Esophagus squamous epithelium (tissue), 5 donors: ENCODE results near the gene KIAA1614. TPM values are rescaled to one million over a fixed set of nuclear protein-coding genes. Genes with fewer than 3 reads are reported as not detected.
"Not testable (repeated sequence)": the region's sequence is repeated elsewhere in the genome, so short reads cannot be mapped to it uniquely, and the experiment has no call there.

Experiments
- DNase-seq: peaks from one replicate; lab custom pipeline; 2025; lab: John Stamatoyannopoulos, UW
- H3K27ac ChIP-seq, 4 donors: fragments of 200-600 bp; sonication (generic); one replicate each; pipeline ENCODE4 v1.5.1; 2016 to 2019; ENCODE audit warnings: mild to moderate bottlenecking in 1 of 4
- H3K27me3 ChIP-seq, 4 donors: fragments of 200-600 bp; sonication (generic); 1 replicate in 3 of 4; 2 replicates in 1 of 4; pipeline versions ENCODE4 v1.5.1 to v1.6.0; 2017 to 2021; ENCODE audit warnings: antibody characterized with exemption in 1 of 4
- H3K36me3 ChIP-seq, 3 donors: fragments of 200-600 bp; sonication (generic); one replicate each; pipeline ENCODE4 v1.5.1; 2016 to 2019
- H3K4me1 ChIP-seq, 3 donors: fragments of 200-600 bp; sonication (generic); one replicate each; pipeline ENCODE4 v1.5.1; 2017 to 2019
- H3K4me3 ChIP-seq, 4 donors: fragments of 200-600 bp; sonication (generic); 1 replicate in 3 of 4; 2 replicates in 1 of 4; pipeline ENCODE4 v1.5.1; 2016 to 2019; ENCODE audit warnings: mild to moderate bottlenecking in 2 of 4, moderate library complexity in 1 of 4
- H3K9me3 ChIP-seq, 3 donors: fragments of 200-600 bp; sonication (generic); one replicate each; pipeline ENCODE4 v1.5.1; 2016 to 2019
- CTCF ChIP-seq, 6 experiments: fragments of 450-650 bp in 4 of 6; fragments of 200-600 bp in 2 of 6; sonication (generic) in 2 of 6; IDR thresholded peaks; one replicate each; pipeline ENCODE4 v1.5.1; 2016 to 2019; ENCODE audit warnings: antibody characterized with exemption in 6 of 6, mild to moderate bottlenecking in 4 of 6, moderate library complexity in 4 of 6
- POLR2A ChIP-seq, 4 donors: fragments of 450-650 bp; IDR thresholded peaks; one replicate each; pipeline ENCODE4 v1.6.1; 2017; ENCODE audit warnings: antibody characterized with exemption in 4 of 4, mild to moderate bottlenecking in 4 of 4, moderate library complexity in 3 of 4
- WGBS, 2 donors: methylation state at CpG; one replicate each; pipeline ENCODE4 v1.1.5; 2018; 5-methylcytosine and 5-hydroxymethylcytosine counted together
- intact Hi-C: fragments of 100-400 bp; cut with DNase I; formaldehyde crosslinking; loops from one replicate; pipeline ENCODE4 v1.15.0; 2022
- total RNA-seq, 4 donors: library from RNA; depleted of rRNA; stranded (reverse); fragments of >200 nt; gene quantifications; one replicate each; pipeline ENCODE4 v1.1.0, GENCODE V29; 2016
- donor health status: DM: yes; HTN: yes; CAD: no.

The KIAA1614 gene
- total RNA-seq, 4 donors from 2014 or later, result 0.66 to 7.6 (median 2.8) TPM

GRCh38 chr1:180953291-180954004 is 40.8 kb downstream of the KIAA1614 start:
- no peak for TF ChIP-seq POLR2A (IDR thresholded peaks at IDR 0.05)
- no peak for TF ChIP-seq CTCF (IDR thresholded peaks at IDR 0.05)
- peak overlapping the region; percentile 30 to 80 (median 54) for H3K4me3 ChIP-seq
- no peaks in the 10 kb centered on the region for H3K27me3 ChIP-seq
- peaks cover 0 to 38% (median 0%) of the 10 kb centered on the region in 3 donors for H3K36me3 ChIP-seq
- no peak for DNase-seq
- H3K27ac ChIP-seq, result peak overlapping the region; percentile 60 to 81 (median 74)
- WGBS, 2 donors, result 18 to 36% methylated on average over 3 to 13 of the region's 41 CpGs
- no peaks in the 10 kb centered on the region for H3K9me3 ChIP-seq
- intact Hi-C loops, result no loop called here
- H3K4me1 ChIP-seq, result peaks cover 9 to 59% (median 32%) of the 10 kb centered on the region in 3 donors

GRCh38 chr1:180954005-180954800 is 41.5 kb downstream of the KIAA1614 start:
- no peak for DNase-seq
- Histone ChIP-seq H3K27ac (peak overlapping the region; percentile 53 to 81 (median 66)), H3K4me1 (peaks cover 9 to 59% (median 32%) of the 10 kb centered on the region in 3 donors), H3K27me3 (no peaks in the 10 kb centered on the region), H3K4me3 (peak overlapping the region; percentile 30 to 80 (median 54)), H3K9me3 (no peaks in the 10 kb centered on the region), H3K36me3 (peaks cover 0 to 38% (median 0%) of the 10 kb centered on the region in 3 donors)
- 79 to 92% methylated on average over 5 to 6 of the region's 74 CpGs for WGBS, 2 donors
- intact Hi-C loops, result no loop called here
- TF ChIP-seq POLR2A (IDR thresholded peaks at IDR 0.05) (no peak), CTCF (IDR thresholded peaks at IDR 0.05) (peak in 3 of 6 experiments; percentile 10 to 18 (median 15))

GRCh38 chr1:180954801-180955165 is 42.1 kb downstream of the KIAA1614 start:
- Histone ChIP-seq H3K27ac (peak overlapping the region in 3 of 4 donors; percentile 53 to 81 (median 72)), H3K4me1 (peaks cover 9 to 59% (median 32%) of the 10 kb centered on the region in 3 donors), H3K36me3 (peaks cover 0 to 42% (median 0%) of the 10 kb centered on the region in 3 donors), H3K9me3 (no peaks in the 10 kb centered on the region), H3K4me3 (peak overlapping the region in 2 of 4 donors; percentile 62 to 80), H3K27me3 (no peaks in the 10 kb centered on the region)
- DNase-seq, result no peak
- 92 to 98% methylated on average over 8 to 10 of the region's 10 CpGs for whole genome bisulfite sequencing, 2 donors
- intact Hi-C loops, result no loop called here
- TF ChIP-seq CTCF (IDR thresholded peaks at IDR 0.05) (no peak), POLR2A (IDR thresholded peaks at IDR 0.05) (no peak)

GRCh38 chr1:180956028-180956640 is 43.4 kb downstream of the KIAA1614 start:
- 43 to 82% methylated on average over 1 to 4 of the region's 8 CpGs for WGBS, 2 donors
- DNase-seq, result no peak
- no peaks in the 10 kb centered on the region for H3K9me3 ChIP-seq
- intact Hi-C loops, result no loop called here
- H3K4me3 ChIP-seq, result no peak overlapping the region
- peaks cover 0 to 39% (median 0%) of the 10 kb centered on the region in 3 donors for H3K36me3 ChIP-seq
- TF ChIP-seq POLR2A (IDR thresholded peaks at IDR 0.05) (no peak), CTCF (IDR thresholded peaks at IDR 0.05) (no peak)
- H3K4me1 ChIP-seq, result peaks cover 9 to 58% (median 32%) of the 10 kb centered on the region in 3 donors
- no peaks in the 10 kb centered on the region for H3K27me3 ChIP-seq
- peak overlapping the region in 2 of 4 donors; percentile 25 to 43 for H3K27ac ChIP-seq

- DNase-seq, H3K27ac ChIP-seq, H3K27me3 ChIP-seq, H3K4me3 ChIP-seq, intact Hi-C loops, H3K9me3 ChIP-seq: not testable (repeated sequence)
- Histone ChIP-seq H3K36me3 (peaks cover 0 to 54% (median 0%) of the 10 kb centered on the region in 3 donors), H3K4me1 (peaks cover 0 to 44% (median 24%) of the 10 kb centered on the region in 3 donors)
- 89 to 94% methylated on average over 2 to 3 of the region's 5 CpGs for WGBS, 2 donors
Observed at GRCh38 chr1:180959620-180960019, 46.9 kb downstream of the KIAA1614 start.
